Mesodermal cell (in vitro differentiated cells): Measurements from ENCODE around the gene POLN.

Experiments used
- H3K27ac ChIP-seq: 2 replicates; pipeline ENCODE4 v1.7.0; 2013; ENCODE audit warnings: mild to moderate bottlenecking, low read depth, low read length, moderate library complexity; ENCODE audit not compliant: severe bottlenecking
- H3K36me3 ChIP-seq: 2 replicates; pipeline ENCODE4 v1.7.1; 2013; ENCODE audit warnings: mild to moderate bottlenecking, low read length, moderate library complexity; ENCODE audit not compliant: control insufficient read depth, insufficient read depth
- H3K4me1 ChIP-seq: one replicate; pipeline ENCODE4 v1.7.1; 2013; ENCODE audit warnings: mild to moderate bottlenecking, low read length; ENCODE audit not compliant: insufficient read depth, control insufficient read depth, poor library complexity, severe bottlenecking
- H3K4me3 ChIP-seq: 2 replicates; pipeline ENCODE4 v1.7.0; 2013; ENCODE audit warnings: low read length, control low read depth, mild to moderate bottlenecking; ENCODE audit not compliant: insufficient read depth, poor library complexity, severe bottlenecking; ENCODE audit errors: extremely low read depth
- H3K9me3 ChIP-seq: 2 replicates; pipeline ENCODE4 v1.7.1; 2013; ENCODE audit warnings: mild to moderate bottlenecking, low read length, moderate library complexity; ENCODE audit not compliant: control insufficient read depth
- WGBS, 2 experiments: methylation state at CpG; one replicate each; pipeline ENCODE4 v1.1.5; 2013; ENCODE audit warnings: missing lambda C conversion rate in 2 of 2; ENCODE audit not compliant: insufficient coverage in 2 of 2; 5-methylcytosine and 5-hydroxymethylcytosine counted together

Gene POLN

GRCh38 chr4:2077537-2078460 is 164.1 kb downstream of the POLN start:
- H3K27ac ChIP-seq = no peak overlapping the region
- no peaks in the 10 kb centered on the region for H3K4me1 ChIP-seq
- no peaks in the 10 kb centered on the region for H3K36me3 ChIP-seq
- 90 to 91% methylated on average over 14 to 15 of the region's 17 CpGs for WGBS, 2 experiments
- H3K9me3 ChIP-seq = no peaks in the 10 kb centered on the region
- no peak overlapping the region for H3K4me3 ChIP-seq

- H3K9me3 ChIP-seq = no peaks in the 10 kb centered on the region
- WGBS, 2 experiments = 81 to 92% methylated on average over 8 of the region's 9 CpGs
Observed at GRCh38 chr4:2076908-2077536, 164.9 kb downstream of the POLN start.

GRCh38 chr4:2075987-2076907 is 165.7 kb downstream of the POLN start:
- WGBS, 2 experiments = 95 to 96% methylated on average over 25 to 28 of the region's 31 CpGs
- Histone ChIP-seq H3K4me1 (peaks cover 5% of the 10 kb centered on the region), H3K27ac (no peak overlapping the region), H3K4me3 (no peak overlapping the region), H3K36me3 (no peaks in the 10 kb centered on the region), H3K9me3 (no peaks in the 10 kb centered on the region)

More at GRCh38 chr4:2076908-2077536, 164.9 kb downstream of the POLN start:
- Histone ChIP-seq H3K4me3 (no peak overlapping the region), H3K4me1 (no peaks in the 10 kb centered on the region), H3K36me3 (no peaks in the 10 kb centered on the region), H3K27ac (no peak overlapping the region)

- Histone ChIP-seq H3K36me3 (no peaks in the 10 kb centered on the region), H3K9me3 (no peaks in the 10 kb centered on the region), H3K27ac (no peak overlapping the region), H3K4me1 (peaks cover 5% of the 10 kb centered on the region), H3K4me3 (no peak overlapping the region)
- 88 to 90% methylated on average over 10 to 11 of the region's 12 CpGs for WGBS, 2 experiments
Observed at GRCh38 chr4:2075171-2075986, 166.5 kb downstream of the POLN start.

GRCh38 chr4:2074588-2074987 is 167.3 kb downstream of the POLN start:
- Histone ChIP-seq H3K4me1 (peaks cover 5% of the 10 kb centered on the region), H3K36me3 (no peaks in the 10 kb centered on the region), H3K9me3 (no peaks in the 10 kb centered on the region), H3K27ac (no peak overlapping the region), H3K4me3 (no peak overlapping the region)
- WGBS, 2 experiments = 73 to 96% methylated on average over 5 to 10 of the region's 11 CpGs

GRCh38 chr4:2073808-2074481 is 168.0 kb downstream of the POLN start:
- H3K4me1 ChIP-seq = peaks cover 5% of the 10 kb centered on the region
- no peak overlapping the region for H3K4me3 ChIP-seq
- no peaks in the 10 kb centered on the region for H3K9me3 ChIP-seq
- H3K27ac ChIP-seq = no peak overlapping the region
- H3K36me3 ChIP-seq = no peaks in the 10 kb centered on the region
- WGBS, 2 experiments = 86 to 92% methylated on average over 20 of the region's 20 CpGs

- Histone ChIP-seq H3K9me3 (no peaks in the 10 kb centered on the region), H3K4me3 (no peak overlapping the region), H3K4me1 (peaks cover 5% of the 10 kb centered on the region), H3K36me3 (no peaks in the 10 kb centered on the region), H3K27ac (no peak overlapping the region)
- WGBS, 2 experiments = 91 to 97% methylated on average over 13 to 19 of the region's 20 CpGs
Observed at GRCh38 chr4:2072971-2073807, 168.7 kb downstream of the POLN start.

- Histone ChIP-seq H3K4me3 (no peak overlapping the region), H3K27ac (no peak overlapping the region), H3K4me1 (peaks cover 5% of the 10 kb centered on the region), H3K9me3 (no peaks in the 10 kb centered on the region), H3K36me3 (no peaks in the 10 kb centered on the region)
- 78 to 83% methylated on average over 16 to 23 of the region's 28 CpGs for WGBS, 2 experiments
Observed at GRCh38 chr4:2071912-2072867, 169.7 kb downstream of the POLN start.
